Measurements from ENCODE around the gene CSRP1. TPM values are rescaled to one million over a fixed set of nuclear protein-coding genes. Genes with fewer than 3 reads are reported as not detected.
A peak's percentile ranks its signal among the peaks of the same experiment; 100 is the strongest.
"Not testable (repeated sequence)": the region's sequence is repeated elsewhere in the genome, so short reads cannot be mapped to it uniquely, and the experiment has no call there.

Gene CSRP1
- polyA plus RNA-seq (2013, experiment 1 of 2): 73.2 TPM
- polyA plus RNA-seq (2013, experiment 2 of 2): 56.8 TPM

- WGBS, 2 experiments (ENCODE audit: insufficient coverage in 2 of 2): 79% methylated on average over 59 to 70 of the region's 71 CpGs
- H3K36me3 ChIP-seq (ENCODE audit: control insufficient read depth, insufficient read depth, low read length): no peaks in the 10 kb centered on the region
- H3K4me1 ChIP-seq (ENCODE audit: control insufficient read depth, insufficient read depth, low read length, poor library complexity, severe bottlenecking): peaks cover 40% of the 10 kb centered on the region
- peak within 1 kb of the TSS; percentile 24 for H3K4me3 ChIP-seq (ENCODE audit: extremely low read depth, insufficient read depth, low read length, poor library complexity, severe bottlenecking)
- H3K9me3 ChIP-seq (ENCODE audit: control insufficient read depth, low read length): no peaks in the 10 kb centered on the region
- peak within 1 kb of the TSS; percentile 54 for H3K27ac ChIP-seq (ENCODE audit: low read depth, low read length, severe bottlenecking)
Observed at GRCh38 chr1:201506557-201507359, at the start of gene CSRP1. TSS of gene CSRP1 (minus strand) at chr1:201507123. CDS start at chr1:201496303, 10,820 bp downstream.

GRCh38 chr1:201555593-201555945 lies 48.6 kb upstream of the CSRP1 start:
- H3K4me1 ChIP-seq (ENCODE audit: control insufficient read depth, insufficient read depth, low read length, poor library complexity, severe bottlenecking): peaks cover 77% of the 10 kb centered on the region
- WGBS, 2 experiments (ENCODE audit: insufficient coverage in 2 of 2): 86 to 90% methylated on average over 3 to 6 of the region's 9 CpGs
- H3K36me3 ChIP-seq (ENCODE audit: control insufficient read depth, insufficient read depth, low read length): peaks cover 6% of the 10 kb centered on the region
- H3K9me3 ChIP-seq (ENCODE audit: control insufficient read depth, low read length): no peaks in the 10 kb centered on the region
- no peak overlapping the region for H3K4me3 ChIP-seq (ENCODE audit: extremely low read depth, insufficient read depth, low read length, poor library complexity, severe bottlenecking)
- H3K27ac ChIP-seq (ENCODE audit: low read depth, low read length, severe bottlenecking): no peak overlapping the region

GRCh38 chr1:201554789-201555592 lies 48.1 kb upstream of the CSRP1 start:
- H3K4me1 ChIP-seq (ENCODE audit: control insufficient read depth, insufficient read depth, low read length, poor library complexity, severe bottlenecking): peaks cover 77% of the 10 kb centered on the region
- H3K27ac ChIP-seq (ENCODE audit: low read depth, low read length, severe bottlenecking): no peak overlapping the region
- H3K36me3 ChIP-seq (ENCODE audit: control insufficient read depth, insufficient read depth, low read length): peaks cover 8% of the 10 kb centered on the region
- no peak overlapping the region for H3K4me3 ChIP-seq (ENCODE audit: extremely low read depth, insufficient read depth, low read length, poor library complexity, severe bottlenecking)
- WGBS, 2 experiments (ENCODE audit: insufficient coverage in 2 of 2): 96 to 99% methylated on average over 5 to 6 of the region's 7 CpGs
- H3K9me3 ChIP-seq (ENCODE audit: control insufficient read depth, low read length): no peaks in the 10 kb centered on the region

GRCh38 chr1:201554190-201554600 lies 47.3 kb upstream of the CSRP1 start:
- WGBS, 2 experiments (ENCODE audit: insufficient coverage in 2 of 2): 88 to 91% methylated on average over 10 of the region's 10 CpGs
- Histone ChIP-seq H3K4me1 (ENCODE audit: control insufficient read depth, insufficient read depth, low read length, poor library complexity, severe bottlenecking) (peaks cover 75% of the 10 kb centered on the region), H3K36me3 (ENCODE audit: control insufficient read depth, insufficient read depth, low read length) (peaks cover 8% of the 10 kb centered on the region), H3K27ac (ENCODE audit: low read depth, low read length, severe bottlenecking) (peak overlapping the region; percentile 45), H3K9me3 (ENCODE audit: control insufficient read depth, low read length) (no peaks in the 10 kb centered on the region), H3K4me3 (ENCODE audit: extremely low read depth, insufficient read depth, low read length, poor library complexity, severe bottlenecking) (no peak overlapping the region)

GRCh38 chr1:201553496-201554189 lies 46.7 kb upstream of the CSRP1 start:
- WGBS, 2 experiments (ENCODE audit: insufficient coverage in 2 of 2): 89 to 100% methylated on average over 2 to 5 of the region's 8 CpGs
- H3K4me3 ChIP-seq (ENCODE audit: extremely low read depth, insufficient read depth, low read length, poor library complexity, severe bottlenecking): no peak overlapping the region
- no peaks in the 10 kb centered on the region for H3K9me3 ChIP-seq (ENCODE audit: control insufficient read depth, low read length)
- peaks cover 8% of the 10 kb centered on the region for H3K36me3 ChIP-seq (ENCODE audit: control insufficient read depth, insufficient read depth, low read length)
- H3K27ac ChIP-seq (ENCODE audit: low read depth, low read length, severe bottlenecking): peak overlapping the region; percentile 88
- peaks cover 69% of the 10 kb centered on the region for H3K4me1 ChIP-seq (ENCODE audit: control insufficient read depth, insufficient read depth, low read length, poor library complexity, severe bottlenecking)

GRCh38 chr1:201552941-201553351 lies 46.0 kb upstream of the CSRP1 start:
- no peaks in the 10 kb centered on the region for H3K9me3 ChIP-seq (ENCODE audit: control insufficient read depth, low read length)
- H3K4me1 ChIP-seq (ENCODE audit: control insufficient read depth, insufficient read depth, low read length, poor library complexity, severe bottlenecking): peaks cover 66% of the 10 kb centered on the region
- no peak overlapping the region for H3K4me3 ChIP-seq (ENCODE audit: extremely low read depth, insufficient read depth, low read length, poor library complexity, severe bottlenecking)
- peaks cover 8% of the 10 kb centered on the region for H3K36me3 ChIP-seq (ENCODE audit: control insufficient read depth, insufficient read depth, low read length)
- WGBS, 2 experiments (ENCODE audit: insufficient coverage in 2 of 2): 76 to 80% methylated on average over 5 of the region's 5 CpGs
- peak overlapping the region; percentile 88 for H3K27ac ChIP-seq (ENCODE audit: low read depth, low read length, severe bottlenecking)

- peaks cover 57% of the 10 kb centered on the region for H3K4me1 ChIP-seq (ENCODE audit: control insufficient read depth, insufficient read depth, low read length, poor library complexity, severe bottlenecking)
- 87 to 98% methylated on average over 8 to 11 of the region's 12 CpGs for WGBS, 2 experiments (ENCODE audit: insufficient coverage in 2 of 2)
- H3K9me3 ChIP-seq (ENCODE audit: control insufficient read depth, low read length): no peaks in the 10 kb centered on the region
- peak overlapping the region; percentile 88 for H3K27ac ChIP-seq (ENCODE audit: low read depth, low read length, severe bottlenecking)
- H3K36me3 ChIP-seq (ENCODE audit: control insufficient read depth, insufficient read depth, low read length): peaks cover 8% of the 10 kb centered on the region
- H3K4me3 ChIP-seq (ENCODE audit: extremely low read depth, insufficient read depth, low read length, poor library complexity, severe bottlenecking): no peak overlapping the region
Observed at GRCh38 chr1:201551877-201552731, 45.2 kb upstream of the CSRP1 start.

GRCh38 chr1:201551096-201551495 lies 44.2 kb upstream of the CSRP1 start:
- Histone ChIP-seq H3K4me1 (ENCODE audit: control insufficient read depth, insufficient read depth, low read length, poor library complexity, severe bottlenecking) (peaks cover 47% of the 10 kb centered on the region), H3K36me3 (ENCODE audit: control insufficient read depth, insufficient read depth, low read length) (peaks cover 8% of the 10 kb centered on the region), H3K9me3 (ENCODE audit: control insufficient read depth, low read length) (no peaks in the 10 kb centered on the region), H3K4me3 (ENCODE audit: extremely low read depth, insufficient read depth, low read length, poor library complexity, severe bottlenecking) (no peak overlapping the region), H3K27ac (ENCODE audit: low read depth, low read length, severe bottlenecking) (peak overlapping the region; percentile 88)
- WGBS, 2 experiments (ENCODE audit: insufficient coverage in 2 of 2): 87 to 89% methylated on average over 3 of the region's 3 CpGs

- WGBS, 2 experiments (ENCODE audit: insufficient coverage in 2 of 2): 78 to 92% methylated on average over 2 to 3 of the region's 5 CpGs
- not testable (repeated sequence) for H3K27ac ChIP-seq (ENCODE audit: low read depth, low read length, severe bottlenecking); H3K9me3 ChIP-seq (ENCODE audit: control insufficient read depth, low read length); H3K4me3 ChIP-seq (ENCODE audit: extremely low read depth, insufficient read depth, low read length, poor library complexity, severe bottlenecking); H3K36me3 ChIP-seq (ENCODE audit: control insufficient read depth, insufficient read depth, low read length)
- H3K4me1 ChIP-seq (ENCODE audit: control insufficient read depth, insufficient read depth, low read length, poor library complexity, severe bottlenecking): peaks cover 35% of the 10 kb centered on the region
Observed at GRCh38 chr1:201549522-201549921, 42.6 kb upstream of the CSRP1 start.
